Activated naive CD8-positive, alpha-beta T cell (primary cell): Measurements from ENCODE around the gene TBCK.

ENCODE experiments used
- H3K27ac Mint-ChIP-seq: one replicate; pipeline ENCODE4 v1.8.0; 2021; ENCODE audit warnings: mixed read lengths
- H3K27me3 Mint-ChIP-seq: one replicate; pipeline ENCODE4 v1.8.0; 2021; ENCODE audit warnings: mixed read lengths
- H3K36me3 Mint-ChIP-seq: one replicate; pipeline ENCODE4 v1.8.0; 2021; ENCODE audit warnings: mixed read lengths
- H3K4me1 Mint-ChIP-seq: one replicate; pipeline ENCODE4 v1.8.0; 2021; ENCODE audit warnings: low read depth, mixed read lengths
- H3K4me3 Mint-ChIP-seq: one replicate; pipeline ENCODE4 v1.8.0; 2021; ENCODE audit warnings: mild to moderate bottlenecking, mixed read lengths
- H3K9me3 Mint-ChIP-seq: one replicate; pipeline ENCODE4 v1.8.0; 2021; ENCODE audit warnings: low read depth, mixed read lengths

TBCK gene

DNA sequence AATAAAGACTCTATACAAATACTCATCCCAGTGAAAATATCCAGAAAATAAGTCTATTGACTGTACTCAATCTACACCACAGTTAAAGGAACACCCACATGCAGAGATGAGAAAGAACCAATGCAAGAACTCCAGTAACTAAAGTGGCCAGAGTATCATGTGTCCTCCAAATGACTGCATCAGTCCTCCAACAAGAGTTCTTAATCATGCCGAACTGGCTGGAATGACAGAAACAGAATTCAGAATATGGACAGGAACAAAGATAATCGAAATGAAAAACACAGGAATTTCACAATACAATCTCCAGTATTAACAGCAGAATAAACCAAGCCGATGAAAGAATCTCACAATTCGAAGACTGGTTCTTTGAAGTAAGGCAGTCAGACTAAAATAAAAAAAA lies 210.3 kb downstream of the TBCK start:
- Mint-ChIP-seq H3K27ac (no peak overlapping the region), H3K36me3 (peaks cover 66% of the 10 kb centered on the region), H3K27me3 (no peaks in the 10 kb centered on the region), H3K9me3 (peaks cover 14% of the 10 kb centered on the region), H3K4me1 (no peaks in the 10 kb centered on the region), H3K4me3 (no peak overlapping the region)

DNA sequence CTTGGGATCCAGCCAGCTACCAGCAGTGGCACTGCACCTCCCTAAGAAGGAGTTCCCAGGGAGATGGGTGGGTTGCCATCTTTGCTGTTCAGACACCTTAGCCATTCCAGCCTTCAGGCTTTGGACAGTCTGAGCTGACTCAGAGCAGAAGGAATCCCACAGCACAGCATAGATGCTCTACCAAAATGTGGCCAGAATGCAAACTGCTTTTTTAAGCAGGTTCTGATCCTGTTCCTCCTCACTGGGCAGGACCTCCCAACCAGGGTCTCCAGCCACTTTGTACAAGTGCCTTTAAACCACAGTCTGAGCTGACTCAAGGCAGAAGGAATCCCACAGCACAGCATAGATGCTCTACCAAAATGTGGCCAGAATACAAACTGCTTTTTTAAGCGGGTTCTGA lies 211.7 kb downstream of the TBCK start:
- Mint-ChIP-seq H3K27ac (no peak overlapping the region), H3K9me3 (peaks cover 14% of the 10 kb centered on the region), H3K36me3 (peaks cover 60% of the 10 kb centered on the region)

DNA sequence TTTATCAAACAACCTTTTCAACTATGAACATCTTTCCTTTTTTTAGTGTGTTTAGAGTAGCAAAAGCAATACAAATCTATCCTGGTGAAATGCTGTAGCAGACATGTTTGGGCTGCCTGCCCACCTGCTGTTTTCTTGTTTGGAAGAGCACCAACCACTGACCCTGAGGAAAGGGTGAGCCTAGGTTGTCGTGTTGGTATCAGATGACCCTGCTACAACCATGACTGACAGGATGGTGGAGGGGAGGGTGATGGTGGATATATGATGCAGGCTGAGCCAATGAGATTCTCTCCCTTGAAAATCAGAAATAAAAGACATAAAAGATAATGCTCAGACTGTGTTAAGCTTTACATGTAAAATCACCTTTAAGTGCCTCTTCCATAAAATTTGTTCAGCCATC lies 219.6 kb downstream of the TBCK start:
- H3K36me3 Mint-ChIP-seq, result peaks cover 59% of the 10 kb centered on the region
- H3K4me1 Mint-ChIP-seq, result no peaks in the 10 kb centered on the region
- H3K27ac Mint-ChIP-seq, result no peak overlapping the region
- H3K9me3 Mint-ChIP-seq, result peaks cover 4% of the 10 kb centered on the region
- H3K4me3 Mint-ChIP-seq, result no peak overlapping the region
- no peaks in the 10 kb centered on the region for H3K27me3 Mint-ChIP-seq

More for the DNA sequence above, 211.7 kb downstream of the TBCK start:
- H3K27me3 Mint-ChIP-seq, result no peaks in the 10 kb centered on the region
- H3K4me1 Mint-ChIP-seq, result no peaks in the 10 kb centered on the region
- H3K4me3 Mint-ChIP-seq, result no peak overlapping the region

DNA sequence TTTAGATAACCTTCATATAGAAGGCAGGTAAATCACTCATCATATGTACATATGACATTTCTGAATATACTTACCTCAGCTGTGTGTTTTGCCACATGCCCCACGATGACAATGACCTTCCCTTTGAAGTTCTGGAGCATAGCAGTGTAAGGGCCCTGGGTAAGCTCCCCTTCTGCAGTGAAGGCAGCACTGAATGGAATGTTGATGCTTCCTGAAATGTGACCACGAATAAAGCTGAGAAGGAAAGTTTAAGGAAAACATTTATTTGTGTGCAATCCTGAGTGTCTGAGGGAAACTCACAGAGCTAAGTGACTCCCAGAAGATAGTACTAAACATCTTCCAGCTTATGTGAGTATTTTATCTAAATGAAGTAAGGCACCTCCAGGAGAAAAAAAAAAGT lies 220.6 kb downstream of the TBCK start:
- H3K36me3 Mint-ChIP-seq, result peaks cover 62% of the 10 kb centered on the region
- no peak overlapping the region for H3K27ac Mint-ChIP-seq
- no peaks in the 10 kb centered on the region for H3K27me3 Mint-ChIP-seq
- no peaks in the 10 kb centered on the region for H3K4me1 Mint-ChIP-seq
- no peak overlapping the region for H3K4me3 Mint-ChIP-seq
- H3K9me3 Mint-ChIP-seq, result peaks cover 10% of the 10 kb centered on the region

DNA sequence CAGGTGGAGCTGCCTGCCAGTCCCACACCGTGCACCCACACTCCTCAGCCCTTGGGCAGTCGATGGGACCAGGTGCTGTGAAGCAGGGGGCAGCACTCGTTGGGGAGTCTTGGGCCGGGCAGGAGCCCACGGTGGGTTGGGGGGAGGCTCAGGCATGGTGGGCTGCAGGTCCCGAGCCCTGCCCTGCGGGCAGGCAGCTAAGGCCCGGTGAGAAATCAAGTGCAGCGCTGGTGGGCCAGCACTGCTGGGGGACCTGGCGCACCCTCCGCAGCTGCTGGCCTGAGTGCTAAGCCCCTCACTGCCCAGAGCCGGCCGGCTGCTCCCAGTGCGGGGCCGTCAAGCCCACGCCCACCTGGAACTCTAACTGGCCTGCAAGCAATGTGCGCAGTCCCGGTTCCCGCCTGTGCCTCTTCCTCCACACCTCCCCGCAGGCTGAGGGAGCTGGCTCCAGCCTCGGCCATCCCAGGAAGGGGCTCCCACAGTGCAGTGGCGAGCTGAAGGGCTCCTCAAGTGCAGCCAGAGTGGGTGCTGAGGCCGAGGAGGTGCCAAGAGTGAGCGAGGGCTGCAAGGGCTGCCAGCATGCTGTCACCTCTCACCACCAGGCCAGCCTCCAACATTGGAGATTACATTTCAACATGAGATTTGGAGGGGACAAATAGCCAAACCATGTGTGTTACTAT lies 223.5 kb downstream of the TBCK start:
- H3K9me3 Mint-ChIP-seq, result peaks cover 27% of the 10 kb centered on the region
- H3K4me1 Mint-ChIP-seq, result no peaks in the 10 kb centered on the region
- peaks cover 71% of the 10 kb centered on the region for H3K36me3 Mint-ChIP-seq
- H3K27me3 Mint-ChIP-seq, result no peaks in the 10 kb centered on the region
- no peak overlapping the region for H3K27ac Mint-ChIP-seq
- H3K4me3 Mint-ChIP-seq, result no peak overlapping the region

DNA sequence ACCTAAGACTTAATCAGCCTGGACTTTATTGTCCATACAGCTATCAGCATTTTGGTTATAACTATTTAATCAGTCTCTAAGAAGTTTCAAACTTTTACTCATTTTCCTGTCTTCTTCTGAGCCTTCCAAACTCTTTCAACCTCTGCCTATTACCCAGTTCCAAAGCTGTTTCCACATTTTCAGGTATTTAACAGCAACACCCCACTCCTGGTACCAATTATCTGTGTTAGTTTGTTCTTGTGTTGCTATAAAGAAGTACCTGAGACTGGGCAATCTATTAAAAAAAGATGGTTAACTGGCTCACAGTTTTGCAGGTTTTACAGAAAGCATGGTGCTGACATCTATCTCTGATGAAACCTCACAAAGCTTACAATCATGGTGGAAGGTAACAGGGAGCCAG lies 225.2 kb downstream of the TBCK start:
- peaks cover 80% of the 10 kb centered on the region for H3K36me3 Mint-ChIP-seq

DNA sequence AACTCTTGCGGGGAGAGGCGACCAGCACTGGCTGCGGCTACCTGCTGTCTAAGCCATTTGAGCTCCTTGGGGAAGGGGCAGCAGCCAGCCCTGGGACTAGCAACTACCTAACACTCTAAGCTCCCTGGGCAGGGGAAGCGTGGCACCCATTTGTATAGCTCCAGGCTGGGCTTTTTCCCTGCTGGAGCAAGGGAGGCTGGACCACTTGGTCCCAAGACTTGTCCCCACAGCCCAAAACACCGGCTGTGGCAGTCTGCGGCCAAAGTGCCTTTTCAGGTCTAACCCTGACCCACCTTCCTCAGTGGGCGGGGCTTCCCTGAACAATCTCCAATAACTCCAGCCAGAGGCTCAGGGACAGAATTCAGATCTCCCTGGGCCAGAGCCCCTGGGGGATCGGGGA lies 232.9 kb downstream of the TBCK start:
- peaks cover 56% of the 10 kb centered on the region for H3K9me3 Mint-ChIP-seq
- no peaks in the 10 kb centered on the region for H3K27me3 Mint-ChIP-seq

More for the DNA sequence above, 225.2 kb downstream of the TBCK start:
- Mint-ChIP-seq H3K9me3 (peaks cover 33% of the 10 kb centered on the region), H3K4me3 (no peak overlapping the region), H3K4me1 (no peaks in the 10 kb centered on the region), H3K27ac (no peak overlapping the region), H3K27me3 (no peaks in the 10 kb centered on the region)

DNA sequence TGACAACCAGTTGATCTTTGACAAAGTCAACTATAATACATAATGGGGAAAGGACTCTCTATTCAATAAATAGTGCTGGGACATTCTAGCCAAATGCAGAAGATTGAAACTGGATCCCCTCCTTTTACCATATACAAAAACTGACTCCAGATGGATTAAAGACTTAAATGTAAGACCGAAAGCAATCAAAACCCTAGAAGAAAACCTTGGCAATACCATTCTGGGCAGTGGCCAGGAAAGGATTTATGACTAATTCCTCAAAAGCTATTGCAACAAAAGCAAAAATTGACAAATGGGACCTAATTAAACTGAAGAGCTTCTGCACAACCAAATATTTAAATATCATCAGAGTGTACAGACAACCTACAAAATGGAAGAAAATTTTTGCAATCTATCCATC lies 235.6 kb downstream of the TBCK start:
- Mint-ChIP-seq H3K27ac (no peak overlapping the region), H3K27me3 (no peaks in the 10 kb centered on the region), H3K4me1 (no peaks in the 10 kb centered on the region), H3K36me3 (peaks cover 84% of the 10 kb centered on the region), H3K9me3 (peaks cover 55% of the 10 kb centered on the region), H3K4me3 (no peak overlapping the region)

More for the DNA sequence above, 232.9 kb downstream of the TBCK start:
- no peak overlapping the region for H3K4me3 Mint-ChIP-seq
- no peak overlapping the region for H3K27ac Mint-ChIP-seq
- H3K4me1 Mint-ChIP-seq, result no peaks in the 10 kb centered on the region
- peaks cover 88% of the 10 kb centered on the region for H3K36me3 Mint-ChIP-seq

DNA sequence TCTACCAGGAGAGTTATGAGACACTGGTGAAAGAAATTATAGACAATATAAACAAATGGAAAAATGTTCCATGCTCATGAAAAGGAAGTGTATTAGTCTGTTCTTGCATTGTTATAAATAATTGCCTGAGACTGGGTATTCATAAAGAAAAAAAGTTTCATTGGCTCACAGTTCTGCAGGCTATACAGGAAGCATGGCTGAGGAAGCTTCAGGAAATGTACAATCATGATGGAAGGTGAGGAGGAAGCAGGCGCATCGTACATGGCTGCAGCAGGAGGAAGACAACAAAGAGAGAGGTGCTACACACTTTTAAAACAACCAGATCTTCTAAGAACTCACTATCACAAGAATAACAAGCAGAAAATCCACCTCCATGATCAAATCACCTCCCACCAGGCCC lies 236.4 kb downstream of the TBCK start:
- H3K4me3 Mint-ChIP-seq, result no peak overlapping the region
- peaks cover 56% of the 10 kb centered on the region for H3K9me3 Mint-ChIP-seq
- no peaks in the 10 kb centered on the region for H3K4me1 Mint-ChIP-seq
- H3K27me3 Mint-ChIP-seq, result no peaks in the 10 kb centered on the region
- no peak overlapping the region for H3K27ac Mint-ChIP-seq
- H3K36me3 Mint-ChIP-seq, result peaks cover 83% of the 10 kb centered on the region

DNA sequence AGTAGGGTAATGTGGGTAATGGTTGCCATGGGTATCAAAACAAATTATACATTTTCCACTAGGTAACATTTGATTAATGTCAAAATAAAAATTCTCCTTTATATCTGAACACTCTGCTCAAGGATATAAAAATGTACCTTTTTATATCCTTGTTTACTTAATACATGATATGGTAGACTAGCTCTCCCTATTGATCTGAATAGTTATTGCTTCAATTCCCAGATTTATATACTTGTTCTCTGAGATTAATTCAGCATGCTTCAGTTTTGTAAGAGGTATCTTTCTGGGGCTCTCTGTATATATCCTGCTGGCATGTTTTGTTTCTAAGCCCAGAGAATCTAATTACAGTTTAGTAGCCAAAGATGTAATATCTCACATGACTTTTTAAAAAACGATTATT lies 251.0 kb downstream of the TBCK start:
- Mint-ChIP-seq H3K36me3 (peaks cover 5% of the 10 kb centered on the region), H3K4me3 (no peak overlapping the region), H3K27me3 (no peaks in the 10 kb centered on the region), H3K9me3 (peaks cover 3% of the 10 kb centered on the region), H3K27ac (no peak overlapping the region), H3K4me1 (no peaks in the 10 kb centered on the region)

DNA sequence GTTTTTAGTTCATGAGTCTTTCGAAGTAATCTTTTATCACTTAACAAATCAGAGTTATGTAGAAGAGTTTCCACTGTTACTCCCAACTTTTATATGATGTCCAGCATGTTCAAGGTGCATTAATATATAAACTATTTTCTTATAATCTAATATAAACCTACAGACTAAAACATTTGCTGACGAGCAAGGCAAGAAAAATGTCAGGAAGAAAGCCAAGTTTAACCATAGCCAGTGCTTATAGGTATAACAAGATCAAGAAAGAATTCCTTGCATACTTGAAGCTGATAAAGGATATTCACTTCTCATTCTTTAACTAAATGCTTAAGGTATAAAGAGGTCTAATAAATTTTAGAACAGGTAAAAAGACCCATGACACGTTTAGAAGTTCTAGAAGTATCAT lies 253.0 kb downstream of the TBCK start:
- Mint-ChIP-seq H3K27ac (no peak overlapping the region), H3K27me3 (no peaks in the 10 kb centered on the region), H3K4me3 (no peak overlapping the region), H3K36me3 (peaks cover 10% of the 10 kb centered on the region), H3K9me3 (peaks cover 3% of the 10 kb centered on the region), H3K4me1 (no peaks in the 10 kb centered on the region)

DNA sequence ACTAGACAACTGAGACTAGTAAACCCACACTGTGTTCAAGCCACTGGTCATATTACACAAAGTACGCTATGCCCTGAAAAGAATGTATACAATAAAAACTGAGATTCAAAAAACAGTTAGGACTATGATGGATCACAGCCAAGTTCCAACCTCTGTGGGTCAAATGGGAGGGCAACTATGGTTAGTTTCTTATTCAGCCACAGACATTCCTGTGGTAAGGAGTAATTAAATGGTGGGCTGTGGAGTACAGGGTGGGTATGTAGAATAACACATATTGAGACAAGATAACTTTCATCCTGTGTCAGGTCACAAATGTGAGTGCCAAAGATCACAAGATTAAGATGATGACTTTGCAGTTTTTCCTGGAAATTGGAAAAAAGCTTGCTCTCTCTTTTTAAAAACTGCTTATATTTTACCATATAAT lies 253.5 kb downstream of the TBCK start:
- Mint-ChIP-seq H3K36me3 (peaks cover 10% of the 10 kb centered on the region), H3K27me3 (no peaks in the 10 kb centered on the region), H3K27ac (no peak overlapping the region), H3K4me1 (no peaks in the 10 kb centered on the region), H3K4me3 (no peak overlapping the region), H3K9me3 (peaks cover 3% of the 10 kb centered on the region)

DNA sequence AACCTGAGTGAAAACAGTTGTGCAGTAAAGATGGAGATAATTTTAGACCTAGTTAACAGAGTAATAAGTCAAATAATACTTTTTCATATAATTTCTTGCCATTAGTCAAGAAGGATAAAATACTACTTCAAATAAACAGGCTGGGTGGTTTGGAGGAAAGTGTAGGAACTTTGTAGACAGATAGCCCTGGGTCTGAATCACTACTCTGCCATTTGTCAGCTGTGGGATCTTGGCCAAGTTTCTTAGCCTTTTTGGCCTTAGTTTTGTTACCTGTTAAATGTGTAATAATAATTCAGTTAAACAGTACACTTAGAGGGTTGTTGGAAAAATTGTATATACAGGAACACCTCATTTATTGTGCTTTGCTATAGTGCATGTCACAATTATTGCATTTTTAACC lies 257.1 kb downstream of the TBCK start:
- H3K27me3 Mint-ChIP-seq, result no peaks in the 10 kb centered on the region
- peaks cover 12% of the 10 kb centered on the region for H3K36me3 Mint-ChIP-seq
- H3K4me3 Mint-ChIP-seq, result no peak overlapping the region
- no peak overlapping the region for H3K27ac Mint-ChIP-seq
- no peaks in the 10 kb centered on the region for H3K4me1 Mint-ChIP-seq
- H3K9me3 Mint-ChIP-seq, result no peaks in the 10 kb centered on the region

DNA sequence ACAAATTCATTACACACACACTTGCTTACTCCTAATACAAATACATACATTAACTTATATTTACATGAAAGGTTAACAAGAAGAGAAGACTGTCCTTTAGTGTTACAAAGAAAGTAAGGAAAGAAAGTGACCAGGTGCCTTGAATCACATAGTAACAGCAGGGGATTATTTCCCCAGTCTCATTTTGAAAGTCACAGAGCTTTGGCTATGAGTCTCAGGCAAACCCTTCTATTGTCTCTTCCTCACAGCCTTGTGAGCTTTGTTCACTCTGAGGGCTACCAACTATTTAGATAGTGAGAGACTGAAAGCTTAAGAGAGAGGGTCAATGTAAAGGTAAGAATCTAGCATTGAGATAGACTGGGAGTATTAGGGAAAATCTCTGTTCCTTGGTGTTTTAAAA lies 259.1 kb downstream of the TBCK start:
- no peaks in the 10 kb centered on the region for H3K4me1 Mint-ChIP-seq
- no peaks in the 10 kb centered on the region for H3K9me3 Mint-ChIP-seq
- H3K4me3 Mint-ChIP-seq, result no peak overlapping the region
- peaks cover 10% of the 10 kb centered on the region for H3K36me3 Mint-ChIP-seq
- no peaks in the 10 kb centered on the region for H3K27me3 Mint-ChIP-seq
- H3K27ac Mint-ChIP-seq, result no peak overlapping the region

DNA sequence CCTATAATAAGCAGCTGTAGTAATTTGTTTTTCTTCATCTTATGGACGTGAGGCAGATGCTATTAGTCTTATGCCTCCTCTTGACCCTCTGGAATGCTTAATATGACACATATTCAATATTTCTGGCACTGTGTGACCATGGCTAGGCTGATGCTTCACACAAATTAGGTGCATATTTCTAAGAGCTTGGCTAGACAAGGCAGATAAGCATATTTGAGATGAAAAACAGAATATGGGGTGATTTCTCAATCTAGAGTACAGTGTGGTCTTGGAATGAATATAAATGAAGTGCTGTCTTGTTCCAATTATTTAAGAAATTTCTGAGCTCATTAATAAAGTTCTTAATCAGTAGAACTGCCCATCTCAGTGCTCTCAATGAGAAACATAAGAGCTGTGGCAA lies 264.5 kb downstream of the TBCK start:
- no peak overlapping the region for H3K4me3 Mint-ChIP-seq
- no peaks in the 10 kb centered on the region for H3K4me1 Mint-ChIP-seq
- peaks cover 14% of the 10 kb centered on the region for H3K36me3 Mint-ChIP-seq
- H3K27me3 Mint-ChIP-seq, result no peaks in the 10 kb centered on the region
- no peak overlapping the region for H3K27ac Mint-ChIP-seq
- no peaks in the 10 kb centered on the region for H3K9me3 Mint-ChIP-seq

DNA sequence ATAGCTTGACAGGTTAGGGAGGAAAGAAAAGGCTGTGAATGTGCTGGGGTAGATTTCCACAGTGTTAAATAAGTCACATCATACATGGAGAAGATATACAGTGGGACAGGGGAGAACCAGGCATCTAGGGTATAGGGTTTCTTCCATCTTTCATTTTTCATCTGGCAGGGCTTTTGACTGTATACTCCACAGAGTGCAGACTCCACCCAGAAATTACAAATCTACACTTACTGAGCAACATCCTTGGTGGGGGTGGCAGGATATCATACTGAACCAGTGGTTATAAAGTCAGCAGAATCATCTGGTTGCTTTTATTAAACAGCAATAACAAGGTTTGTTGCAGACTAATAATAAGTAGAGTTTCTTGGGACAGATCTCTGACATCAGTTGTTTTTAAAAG lies 266.5 kb downstream of the TBCK start:
- Mint-ChIP-seq H3K9me3 (no peaks in the 10 kb centered on the region), H3K27ac (no peak overlapping the region), H3K27me3 (no peaks in the 10 kb centered on the region), H3K4me1 (no peaks in the 10 kb centered on the region), H3K36me3 (peaks cover 20% of the 10 kb centered on the region), H3K4me3 (no peak overlapping the region)
